Activated T-cell treated with anti-CD3 and anti-CD28 coated beads for 4 hours (primary cell): ENCODE measurements around the gene CDK14.
"Not testable (repeated sequence)": the region's sequence is repeated elsewhere in the genome, so short reads cannot be mapped to it uniquely, and the experiment has no call there.

Experiments
- DNase-seq: peaks from one replicate; pipeline ENCODE4 v3.0.0-alpha.2; 2020

The CDK14 gene

DNA sequence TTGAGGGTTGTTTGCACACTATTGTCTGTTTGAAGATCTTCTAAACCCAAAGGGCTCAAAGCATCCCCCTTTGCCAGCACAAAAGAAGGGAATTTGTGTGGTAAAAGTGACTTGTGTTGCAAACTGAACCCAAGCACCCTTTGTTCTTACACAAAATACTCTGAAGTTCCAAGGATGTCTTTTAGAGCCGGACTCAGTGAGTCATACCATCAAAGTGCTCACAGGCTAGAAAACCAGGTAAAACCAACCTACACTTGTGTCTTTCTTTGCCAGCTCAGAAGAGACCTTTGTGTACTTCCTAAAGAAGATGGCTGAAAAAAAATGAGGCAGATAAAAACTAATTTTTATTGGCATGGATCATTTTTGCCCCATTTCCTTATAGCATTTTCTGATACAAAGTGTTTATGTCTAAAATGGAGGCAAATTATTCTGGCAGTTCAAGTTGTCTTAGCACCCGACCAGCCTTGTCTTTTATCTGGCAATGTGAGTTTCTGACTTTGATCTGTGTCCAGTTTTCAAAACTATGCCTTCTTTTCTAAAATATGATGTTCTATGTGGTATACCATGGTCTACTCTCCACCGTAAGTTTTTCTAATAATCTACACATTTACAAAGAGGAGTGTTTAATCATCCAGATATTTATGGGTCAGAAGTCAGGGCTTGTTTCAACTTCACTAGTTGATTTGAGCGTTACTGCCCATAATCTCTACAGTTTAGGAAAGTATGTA, 539.7 kb downstream of the CDK14 start:
- no peak for DNase-seq

- no peak for DNase-seq
Observed at GRCh38 chr7:91137153-91137787, 541.1 kb downstream of the CDK14 start.

DNA sequence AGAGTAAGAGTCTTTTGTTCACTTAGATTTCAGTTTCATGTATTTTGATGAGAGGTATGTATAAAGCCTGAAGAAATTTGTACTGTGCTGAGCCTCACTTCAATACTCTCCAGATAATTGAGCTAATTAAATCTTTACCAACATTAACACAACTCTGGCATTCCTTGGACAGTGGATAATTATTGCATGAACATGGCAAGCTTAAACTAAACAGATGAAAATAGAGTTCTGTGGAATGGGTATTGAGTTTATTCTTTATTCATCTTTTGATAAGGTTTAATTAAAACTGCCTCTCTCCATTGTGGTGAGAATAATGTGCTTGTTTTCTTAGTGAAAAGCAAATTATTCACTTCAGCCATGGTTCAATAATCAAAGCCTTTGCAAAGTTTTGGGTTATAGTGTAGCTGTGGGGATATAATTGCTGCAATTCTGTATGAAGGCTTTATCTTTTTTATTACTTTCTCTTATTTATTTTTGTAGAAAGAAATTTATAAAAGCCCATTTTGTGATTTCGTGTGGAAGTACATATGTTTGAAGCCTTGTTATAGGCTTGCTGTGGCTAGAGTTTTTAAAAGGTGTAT, 541.8 kb downstream of the CDK14 start:
- no peak for DNase-seq

- DNase-seq = no peak
Observed at GRCh38 chr7:91140286-91140685, 544.2 kb downstream of the CDK14 start.

- DNase-seq = no peak
Observed at GRCh38 chr7:91140982-91141381, 544.9 kb downstream of the CDK14 start.

GRCh38 chr7:91142743-91143142, 546.6 kb downstream of the CDK14 start:
- no peak for DNase-seq

GRCh38 chr7:91149341-91150246, 553.5 kb downstream of the CDK14 start:
- no peak for DNase-seq

GRCh38 chr7:91151916-91152315, 555.8 kb downstream of the CDK14 start:
- no peak for DNase-seq

GRCh38 chr7:91156316-91157185, 560.4 kb downstream of the CDK14 start:
- DNase-seq = no peak

DNA sequence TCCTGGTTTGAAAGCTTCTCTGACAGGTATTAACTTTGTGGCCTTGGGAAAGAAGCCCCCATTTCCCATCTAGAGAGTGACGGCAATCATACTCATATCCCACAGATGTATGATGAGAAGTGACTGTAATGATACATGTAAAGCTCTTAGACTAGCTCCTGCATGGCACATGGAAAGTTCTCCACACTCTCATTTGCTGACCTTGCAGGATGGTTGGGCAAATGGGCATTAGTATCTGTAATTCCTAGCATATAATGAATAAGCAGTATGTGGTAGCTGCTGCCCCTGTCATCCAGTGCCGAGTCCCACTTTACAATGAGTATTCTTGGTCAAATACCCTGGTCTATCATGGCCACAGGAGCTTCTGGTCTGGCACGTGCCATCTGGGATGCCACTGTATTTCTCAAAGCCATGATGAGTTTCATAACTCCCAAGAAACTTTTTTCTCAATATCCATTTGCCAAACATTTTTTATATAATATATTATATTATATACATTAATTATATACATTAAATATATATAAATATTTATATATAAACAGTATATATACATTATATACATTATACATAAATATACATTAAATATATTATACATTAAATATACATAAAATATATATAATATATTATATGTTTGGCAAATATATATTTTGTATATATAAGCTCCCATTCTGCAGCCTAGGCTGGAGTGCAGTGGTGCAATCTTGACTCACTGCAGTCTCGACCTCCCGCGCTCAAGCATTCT, 561.6 kb downstream of the CDK14 start:
- DNase-seq = no peak

DNA sequence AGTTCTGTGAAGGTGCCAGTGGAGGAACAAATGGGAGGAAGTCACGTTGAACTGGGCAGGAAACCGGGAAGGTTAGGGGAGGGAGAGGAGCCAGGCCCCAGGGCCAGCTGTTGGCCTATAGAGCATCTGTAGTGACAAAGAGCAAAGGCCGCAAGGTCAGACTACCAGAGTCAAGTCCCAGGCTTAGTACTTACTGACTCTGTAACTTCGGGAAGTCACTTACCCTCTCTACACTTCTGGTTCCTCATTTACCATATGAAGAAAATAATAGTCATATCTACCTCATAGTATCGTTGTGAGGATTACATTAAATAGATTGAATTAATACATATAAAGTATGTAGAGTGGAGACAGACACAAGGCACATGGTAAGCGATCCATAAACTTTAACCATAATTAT, 566.3 kb downstream of the CDK14 start:
- no peak for DNase-seq

DNA sequence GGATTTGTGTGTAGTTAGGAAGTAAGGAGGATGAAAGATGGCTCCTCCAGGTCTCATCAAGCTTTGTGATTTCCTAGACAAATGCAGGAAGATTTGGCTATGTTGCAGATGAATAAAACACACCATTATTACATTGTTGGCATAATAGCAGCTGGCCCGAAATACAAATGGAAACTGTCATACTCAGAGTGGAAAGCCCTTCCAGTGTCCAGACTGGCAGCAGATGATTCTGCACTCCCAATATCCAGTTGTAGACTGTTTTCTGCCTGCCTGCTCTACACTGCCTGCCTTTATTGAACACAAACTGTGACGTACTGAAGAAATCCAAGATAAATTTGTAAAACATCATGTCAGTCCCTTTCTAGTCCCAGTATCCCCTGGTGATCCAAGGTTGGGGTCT, 568.4 kb downstream of the CDK14 start:
- DNase-seq = no peak

GRCh38 chr7:91165006-91165845, 569.1 kb downstream of the CDK14 start:
- DNase-seq = no peak

- no peak for DNase-seq
Observed at GRCh38 chr7:91165846-91166230, 569.7 kb downstream of the CDK14 start.

DNA sequence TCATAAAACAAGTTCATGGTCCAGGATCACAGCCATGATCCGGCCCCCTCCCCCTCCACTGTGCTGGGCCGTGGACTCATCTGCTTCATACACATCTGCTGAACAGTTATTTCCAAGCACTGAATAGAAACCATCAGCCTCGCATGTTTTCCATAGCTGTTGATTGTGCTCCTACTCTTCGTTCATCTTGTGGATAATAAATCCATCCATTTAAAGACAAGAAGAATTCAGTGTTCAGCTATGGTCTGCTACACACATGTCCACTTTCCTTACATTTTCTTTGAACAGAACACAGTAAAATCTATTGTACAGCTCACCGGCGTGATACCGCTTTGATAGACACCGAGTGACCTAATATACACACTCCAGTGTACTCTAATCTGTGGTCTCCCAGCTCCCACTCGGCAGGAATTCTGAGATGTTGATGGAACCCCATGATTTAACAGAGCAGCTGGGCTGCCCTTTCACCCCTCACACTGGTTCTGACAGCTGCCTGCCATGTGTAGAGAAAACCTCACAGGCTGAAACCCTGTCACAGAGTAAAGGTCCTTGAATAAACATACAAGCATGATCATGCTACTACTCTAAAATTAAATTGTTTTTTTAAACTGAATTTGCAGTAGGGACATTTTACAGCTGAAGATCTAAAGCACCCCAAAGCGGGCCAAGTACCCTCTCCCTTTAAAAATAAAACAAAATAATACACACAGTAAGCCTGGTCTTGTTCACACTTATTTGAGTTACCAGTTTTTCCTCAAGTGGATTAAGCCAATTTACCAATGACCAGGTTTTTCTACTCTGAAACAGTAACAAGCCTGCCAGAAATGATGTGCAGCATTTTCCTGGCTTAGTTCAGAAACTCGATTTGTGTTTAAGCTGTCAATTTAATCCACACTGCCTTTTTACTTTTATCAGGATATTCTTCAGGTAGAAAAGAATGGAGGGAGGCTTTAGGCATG, 573.0 kb downstream of the CDK14 start:
- DNase-seq = no peak

- DNase-seq = no peak
Observed at GRCh38 chr7:91169830-91170191, 573.7 kb downstream of the CDK14 start.

DNA sequence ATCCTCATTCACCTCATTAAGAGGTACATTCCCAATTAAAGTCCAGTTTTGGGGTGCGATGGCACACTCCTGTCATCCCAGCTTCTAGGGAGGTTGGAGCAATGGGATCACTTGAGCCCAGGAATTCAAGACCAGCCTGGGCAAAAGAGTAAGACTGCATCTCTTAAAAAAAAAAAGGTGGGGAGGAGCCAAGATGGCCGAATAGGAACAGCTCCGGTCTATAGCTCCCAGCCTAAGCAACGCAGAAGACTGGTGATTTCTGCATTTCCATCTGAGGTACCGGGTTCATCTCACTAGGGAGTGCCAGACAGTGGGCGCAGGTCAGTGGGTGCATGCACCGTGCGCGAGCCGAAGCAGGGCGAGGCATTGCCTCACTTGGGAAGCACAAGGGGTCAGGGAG, 577.1 kb downstream of the CDK14 start:
- not testable (repeated sequence) for DNase-seq

DNA sequence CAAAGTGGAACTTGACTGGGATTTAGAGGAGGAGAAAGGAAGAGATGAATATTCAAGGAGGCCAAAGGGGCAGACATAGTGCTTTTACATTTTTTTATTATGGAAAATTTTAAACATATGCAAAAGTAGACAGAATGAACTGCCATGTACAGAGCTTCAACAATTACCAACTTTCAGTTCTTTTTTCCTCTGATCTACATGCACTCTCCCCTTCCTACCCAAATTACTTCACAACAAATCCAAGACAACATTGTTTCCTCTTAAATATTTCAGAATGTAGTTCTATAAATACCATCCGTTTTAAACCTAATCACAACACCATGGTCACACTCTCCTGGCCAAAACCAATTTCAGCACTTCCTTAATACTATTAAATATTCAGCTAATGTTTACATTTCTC, 584.6 kb downstream of the CDK14 start:
- no peak for DNase-seq

DNA sequence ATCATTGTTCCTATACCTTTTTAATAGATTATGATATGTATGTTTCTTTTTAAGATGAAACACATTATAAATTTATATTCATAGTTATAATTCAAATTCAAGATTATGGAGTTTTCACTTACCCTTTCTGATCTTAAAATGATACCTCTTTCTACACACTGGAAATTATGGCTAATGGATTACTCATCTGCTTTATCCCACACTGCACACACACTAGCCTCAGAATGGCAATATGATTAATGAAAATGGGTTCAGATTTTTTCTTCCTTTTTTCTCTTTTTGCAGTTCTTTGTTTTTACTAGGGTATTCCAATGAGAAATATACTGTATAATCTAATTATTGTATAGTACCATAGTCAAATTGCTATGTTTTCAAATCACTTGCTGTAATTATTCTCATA, 585.8 kb downstream of the CDK14 start:
- DNase-seq = no peak
